ENCODE results near the gene RIPOR3. TPM values are rescaled to one million over a fixed set of nuclear protein-coding genes. Genes with fewer than 3 reads are reported as not detected.

The RIPOR3 gene
- total and polyA plus RNA-seq, 11 donors: 2.4 to 20.7 (median 4.9) TPM

DNA sequence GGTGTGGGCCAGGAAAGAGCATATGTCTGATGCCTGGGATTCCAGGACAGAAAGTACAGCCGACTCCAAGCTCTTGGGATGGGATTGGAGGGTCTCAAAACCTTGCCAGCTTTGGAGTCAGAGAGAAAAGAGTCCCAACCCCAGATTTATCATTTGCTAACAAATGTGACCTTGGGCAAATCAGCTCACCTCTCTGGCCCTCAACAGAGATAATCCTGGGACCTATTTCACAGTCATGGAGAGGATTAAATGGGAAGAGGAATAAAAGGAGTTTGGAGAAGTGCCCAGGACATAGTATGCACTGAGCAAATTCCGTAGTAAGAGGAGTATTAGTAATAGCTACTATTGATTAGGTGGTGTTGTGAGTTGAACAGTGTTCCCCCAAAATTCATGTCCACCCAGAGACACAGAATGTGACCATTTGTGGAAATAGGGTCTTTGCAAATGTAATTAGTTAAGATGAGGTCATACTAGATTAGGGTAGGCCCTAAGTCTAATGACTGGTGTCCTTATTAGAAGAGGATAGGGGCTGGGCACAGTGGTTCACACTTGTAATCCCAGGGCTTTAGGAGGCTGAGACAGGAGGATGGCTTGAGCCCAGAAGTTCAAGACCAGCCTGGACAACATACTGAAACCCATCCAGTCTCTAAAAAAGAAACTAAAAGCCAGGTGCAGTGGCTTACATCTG lies 17.1 kb downstream of the RIPOR3 start:
- peak overlapping the region in 4 of 12 donors; percentile 21 to 34 (median 29) for H3K27ac ChIP-seq

GRCh38 chr20:50673466-50674137 lies 17.7 kb downstream of the RIPOR3 start:
- intact Hi-C loops (cut with DNase I): no loop called here
- H3K27ac ChIP-seq: peak overlapping the region in 3 of 12 donors; percentile 21 to 30 (median 28)
- DNase-seq (peak in 1 of 5 donors; percentile 36), ATAC-seq (no peak)
- H3K4me3 ChIP-seq: no peak overlapping the region
- H3K36me3 ChIP-seq: no peaks in the 10 kb centered on the region
- peaks cover 0 to 13% (median 4%) of the 10 kb centered on the region in 12 donors for H3K4me1 ChIP-seq
- TF ChIP-seq, protein P1, sequence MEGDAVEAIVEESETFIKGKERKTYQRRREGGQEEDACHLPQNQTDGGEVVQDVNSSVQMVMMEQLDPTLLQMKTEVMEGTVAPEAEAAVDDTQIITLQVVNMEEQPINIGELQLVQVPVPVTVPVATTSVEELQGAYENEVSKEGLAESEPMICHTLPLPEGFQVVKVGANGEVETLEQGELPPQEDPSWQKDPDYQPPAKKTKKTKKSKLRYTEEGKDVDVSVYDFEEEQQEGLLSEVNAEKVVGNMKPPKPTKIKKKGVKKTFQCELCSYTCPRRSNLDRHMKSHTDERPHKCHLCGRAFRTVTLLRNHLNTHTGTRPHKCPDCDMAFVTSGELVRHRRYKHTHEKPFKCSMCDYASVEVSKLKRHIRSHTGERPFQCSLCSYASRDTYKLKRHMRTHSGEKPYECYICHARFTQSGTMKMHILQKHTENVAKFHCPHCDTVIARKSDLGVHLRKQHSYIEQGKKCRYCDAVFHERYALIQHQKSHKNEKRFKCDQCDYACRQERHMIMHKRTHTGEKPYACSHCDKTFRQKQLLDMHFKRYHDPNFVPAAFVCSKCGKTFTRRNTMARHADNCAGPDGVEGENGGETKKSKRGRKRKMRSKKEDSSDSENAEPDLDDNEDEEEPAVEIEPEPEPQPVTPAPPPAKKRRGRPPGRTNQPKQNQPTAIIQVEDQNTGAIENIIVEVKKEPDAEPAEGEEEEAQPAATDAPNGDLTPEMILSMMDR (IDR thresholded peaks at IDR 0.05): no peak
- TF ChIP-seq POLR2A (IDR thresholded peaks at IDR 0.05): no peak
- no peaks in the 10 kb centered on the region for H3K27me3 ChIP-seq
- H3K9me3 ChIP-seq: no peaks in the 10 kb centered on the region
- WGBS, 4 donors: 85 to 94% (median 89%) methylated on average over 19 of the region's 19 CpGs

More for the DNA sequence above, 17.1 kb downstream of the RIPOR3 start:
- DNase-seq: no peak
- TF ChIP-seq POLR2A (IDR thresholded peaks at IDR 0.05): no peak
- TF ChIP-seq, protein P1 (IDR thresholded peaks at IDR 0.05): no peak
- Histone ChIP-seq H3K9me3 (no peaks in the 10 kb centered on the region), H3K4me1 (peaks cover 0 to 16% (median 5%) of the 10 kb centered on the region in 12 donors), H3K4me3 (no peak overlapping the region), H3K36me3 (no peaks in the 10 kb centered on the region), H3K27me3 (no peaks in the 10 kb centered on the region)
- ATAC-seq: no peak
- intact Hi-C loops (cut with DNase I): no loop called here
- 26 to 37% (median 32%) methylated on average over 2 of the region's 2 CpGs for WGBS, 4 donors

DNA sequence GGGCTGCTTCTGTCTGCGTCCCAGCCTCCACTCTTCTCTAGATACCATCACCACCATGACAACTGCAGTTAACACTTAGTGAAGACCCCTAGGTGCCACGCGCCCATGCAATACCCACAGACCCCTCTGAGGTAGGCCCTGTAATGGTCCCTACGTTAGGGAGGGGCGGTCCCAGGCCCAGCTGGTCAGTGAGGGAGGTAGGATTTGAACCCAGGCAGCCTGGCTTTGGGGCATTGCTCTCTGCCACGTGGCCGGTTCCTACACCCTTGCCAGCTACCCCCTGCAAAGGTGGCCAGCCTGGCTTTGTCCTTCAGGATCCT lies 18.2 kb downstream of the RIPOR3 start:
- TF ChIP-seq, protein P1 (IDR thresholded peaks at IDR 0.05): no peak
- TF ChIP-seq POLR2A (IDR thresholded peaks at IDR 0.05): no peak
- 93 to 100% (median 95%) methylated on average over 5 to 7 of the region's 7 CpGs for WGBS, 4 donors
- H3K4me3 ChIP-seq: no peak overlapping the region

GRCh38 chr20:50672400-50673145 lies 18.8 kb downstream of the RIPOR3 start:
- intact Hi-C loops (cut with DNase I): no loop called here
- Histone ChIP-seq H3K4me1 (peaks cover 0 to 7% (median 0%) of the 10 kb centered on the region in 12 donors), H3K27ac (no peak overlapping the region), H3K36me3 (no peaks in the 10 kb centered on the region), H3K9me3 (no peaks in the 10 kb centered on the region), H3K4me3 (no peak overlapping the region), H3K27me3 (no peaks in the 10 kb centered on the region)
- WGBS, 4 donors: 90 to 96% (median 92%) methylated on average over 4 to 8 of the region's 8 CpGs
- TF ChIP-seq POLR2A (IDR thresholded peaks at IDR 0.05): no peak
- TF ChIP-seq, protein P1 (IDR thresholded peaks at IDR 0.05): no peak
- DNase-seq (no peak), ATAC-seq (peak in 1 of 4 donors; percentile 7)

More for the DNA sequence above, 18.2 kb downstream of the RIPOR3 start:
- DNase-seq: no peak
- Histone ChIP-seq H3K27me3 (no peaks in the 10 kb centered on the region), H3K4me1 (peaks cover 0 to 8% (median under 1%) of the 10 kb centered on the region in 12 donors), H3K9me3 (no peaks in the 10 kb centered on the region), H3K36me3 (no peaks in the 10 kb centered on the region), H3K27ac (no peak overlapping the region)
- intact Hi-C loops (cut with DNase I): no loop called here
- no peak for ATAC-seq
